H1 (cell line): ENCODE measurements around the gene AMBN. TPM values are rescaled to one million over a fixed set of nuclear protein-coding genes. Genes with fewer than 3 reads are reported as not detected.

Experiments
- CTCF ChIA-PET: fragments of 300-600 bp; sonication (Branson Sonifier 250); formaldehyde crosslinking; loops from one replicate; lab custom pipeline; 2021; ENCODE audit not compliant: partially characterized antibody; lab: Charles Lee
- POLR2A ChIA-PET: fragments of 300-600 bp; sonication (Branson Sonifier 250); formaldehyde crosslinking; loops from one replicate; lab custom pipeline; 2021; ENCODE audit warnings: inconsistent platforms; ENCODE audit not compliant: partially characterized antibody; lab: Charles Lee
- DNase-seq, 2 experiments: peaks; one replicate each; pipeline versions ENCODE4 v3.0.0 to v3.0.0-alpha.2; 2010 to 2022; ENCODE audit warnings: low spot score in 2 of 2, low read depth in 1 of 2, mixed read lengths in 1 of 2
- FAIRE-seq: peaks from 2 replicates; lab custom pipeline; 2011; peaks lifted over from hg19 to GRCh38; lab: Jason Lieb, UNC
- H2AFZ ChIP-seq: 2 replicates; pipeline ENCODE4 v1.8.1; 2012; ENCODE audit warnings: low read length, inconsistent platforms
- H2AK5ac ChIP-seq: 2 replicates; pipeline ENCODE4 v1.6.1; 2013; ENCODE audit warnings: low read depth, low read length
- H2BK120ac ChIP-seq: replicated peaks from 2 replicates; pipeline ENCODE3; 2013; ENCODE audit warnings: low read depth, low read length, inconsistent platforms
- H2BK12ac ChIP-seq: 2 replicates; pipeline ENCODE4 v1.6.1; 2013; ENCODE audit warnings: low read depth, low read length
- H2BK15ac ChIP-seq: 2 replicates; pipeline ENCODE4 v1.6.1; 2013; ENCODE audit warnings: low read length
- H2BK20ac ChIP-seq: 2 replicates; pipeline ENCODE4 v1.6.1; 2013; ENCODE audit warnings: low read length
- H2BK5ac ChIP-seq: 2 replicates; pipeline ENCODE4 v1.6.1; 2013; ENCODE audit warnings: low read depth, low read length
- H3K14ac ChIP-seq: 2 replicates; pipeline ENCODE4 v1.6.1; 2013; ENCODE audit warnings: inconsistent platforms; ENCODE audit not compliant: insufficient read length
- H3K18ac ChIP-seq: 2 replicates; pipeline ENCODE4 v1.6.1; 2013; ENCODE audit warnings: low read length; ENCODE audit errors: extremely low read depth
- H3K23ac ChIP-seq: 2 replicates; pipeline ENCODE4 v1.6.1; 2013; ENCODE audit warnings: inconsistent platforms; ENCODE audit not compliant: insufficient read length
- H3K23me2 ChIP-seq: 2 replicates; pipeline ENCODE4 v1.6.1; 2013; ENCODE audit warnings: low read depth, low read length
- H3K27ac ChIP-seq: 2 replicates; pipeline ENCODE4 v1.6.1; 2011; ENCODE audit warnings: low read depth, low read length, inconsistent platforms
- H3K27me3 ChIP-seq, 4 experiments: replicated peaks in 1 of 4; 1 replicate in 1 of 4; 2 replicates in 3 of 4; pipeline versions ENCODE4 v1.6.1 to v1.8.1; 2011 to 2013; ENCODE audit warnings: low read length in 3 of 4, mild to moderate bottlenecking in 3 of 4, inconsistent platforms in 2 of 4, mixed read lengths in 2 of 4, moderate library complexity in 1 of 4; ENCODE audit not compliant: control insufficient read depth in 3 of 4, insufficient read depth in 3 of 4; ENCODE audit errors: extremely low read depth in 1 of 4
- H3K36me3 ChIP-seq, 4 experiments: 2 replicates each; pipeline versions ENCODE4 v1.6.1 to v1.8.1; 2011 to 2013; ENCODE audit warnings: mild to moderate bottlenecking in 4 of 4, low read length in 3 of 4, moderate library complexity in 2 of 4, control low read depth in 1 of 4, inconsistent platforms in 1 of 4; ENCODE audit not compliant: insufficient read depth in 4 of 4, control insufficient read depth in 2 of 4
- H3K4ac ChIP-seq: replicated peaks from 2 replicates; pipeline ENCODE3; 2013; ENCODE audit warnings: low read length, low read depth, mixed read lengths, inconsistent platforms; ENCODE audit not compliant: insufficient read length
- H3K4me1 ChIP-seq, 4 experiments: replicated peaks in 1 of 4; 1 replicate in 1 of 4; 2 replicates in 3 of 4; pipeline versions ENCODE4 v1.6.1 to v1.8.1; 2011 to 2013; ENCODE audit warnings: low read length in 3 of 4, inconsistent platforms in 2 of 4, mixed read lengths in 1 of 4; ENCODE audit not compliant: insufficient read depth in 4 of 4, control insufficient read depth in 3 of 4
- H3K4me2 ChIP-seq, 2 experiments: 2 replicates each; pipeline versions ENCODE4 v1.6.1 to v1.8.1; 2011 to 2013; ENCODE audit warnings: low read depth in 2 of 2, low read length in 2 of 2, control low read depth in 1 of 2, inconsistent platforms in 1 of 2, mild to moderate bottlenecking in 1 of 2; ENCODE audit not compliant: insufficient read depth in 1 of 2
- H3K4me3 ChIP-seq, 4 experiments: fragments of 200-600, 300-600 bp in 1 of 4; sonication (generic), shearing (Covaris generic), sonication (Bioruptor Twin) in 1 of 4; 2 replicates each; pipeline versions ENCODE4 v1.5.1 to v1.8.1; 2011 to 2016; ENCODE audit warnings: low read length in 4 of 4, low read depth in 3 of 4, control low read depth in 2 of 4, inconsistent platforms in 2 of 4, mild to moderate bottlenecking in 2 of 4, mixed read lengths in 1 of 4, moderate library complexity in 1 of 4; ENCODE audit not compliant: insufficient read depth in 2 of 4; ENCODE audit errors: extremely low read depth in 1 of 4
- H3K56ac ChIP-seq: replicated peaks from 2 replicates; pipeline ENCODE3; 2013; ENCODE audit warnings: low read depth, mild to moderate bottlenecking, mixed read lengths, low read length, inconsistent platforms; ENCODE audit not compliant: insufficient read length
- H3K79me1 ChIP-seq: 2 replicates; pipeline ENCODE4 v1.6.1; 2013; ENCODE audit warnings: low read depth, low read length, control low read depth
- H3K79me2 ChIP-seq, 2 experiments: 2 replicates each; pipeline versions ENCODE4 v1.6.1 to v1.8.1; 2012 to 2013; ENCODE audit warnings: low read length in 2 of 2, mild to moderate bottlenecking in 2 of 2, inconsistent platforms in 1 of 2; ENCODE audit not compliant: insufficient read depth in 2 of 2, control insufficient read depth in 1 of 2
- H3K9ac ChIP-seq, 4 experiments: replicated peaks in 1 of 4; 1 replicate in 1 of 4; 2 replicates in 3 of 4; pipeline versions ENCODE4 v1.6.1 to v1.8.1; 2011 to 2013; ENCODE audit warnings: low read depth in 3 of 4, low read length in 3 of 4, control low read depth in 2 of 4, mild to moderate bottlenecking in 2 of 4, moderate library complexity in 2 of 4, inconsistent platforms in 1 of 4; ENCODE audit errors: extremely low read depth in 1 of 4
- H3K9me3 ChIP-seq, 2 experiments: 2 replicates each; pipeline versions ENCODE4 v1.6.1 to v1.8.1; 2012 to 2013; ENCODE audit warnings: mild to moderate bottlenecking in 2 of 2, moderate library complexity in 2 of 2, control low read depth in 1 of 2, inconsistent platforms in 1 of 2, low read depth in 1 of 2, low read length in 1 of 2, mixed read lengths in 1 of 2; ENCODE audit not compliant: insufficient read depth in 2 of 2
- H4K20me1 ChIP-seq, 2 experiments: replicated peaks in 1 of 2; 2 replicates each; pipeline versions ENCODE3 to v1.8.1; 2011 to 2013; ENCODE audit warnings: inconsistent platforms in 2 of 2, low read length in 2 of 2, mild to moderate bottlenecking in 1 of 2; ENCODE audit not compliant: insufficient read depth in 2 of 2, control insufficient read depth in 1 of 2
- H4K5ac ChIP-seq: 2 replicates; pipeline ENCODE4 v1.6.1; 2013; ENCODE audit warnings: low read length, low read depth, mixed read lengths, inconsistent platforms; ENCODE audit not compliant: insufficient read length
- H4K8ac ChIP-seq: 2 replicates; pipeline ENCODE4 v1.8.0; 2013; ENCODE audit warnings: mild to moderate bottlenecking, moderate library complexity, low read length, inconsistent platforms; ENCODE audit not compliant: insufficient read depth; ENCODE audit errors: extremely low read depth
- H4K91ac ChIP-seq: replicated peaks from 2 replicates; pipeline ENCODE3; 2013; ENCODE audit warnings: low read length, mixed read lengths, inconsistent platforms; ENCODE audit not compliant: insufficient read length
- BCL11A ChIP-seq, 2 experiments: IDR thresholded peaks; one replicate each; pipeline ENCODE4 v1.6.1; 2011; ENCODE audit warnings: low read depth in 2 of 2, low read length in 2 of 2, mild to moderate bottlenecking in 2 of 2
- CREB1 ChIP-seq: IDR thresholded peaks from 2 replicates; pipeline ENCODE4 v1.6.1; 2012; ENCODE audit warnings: inconsistent platforms
- CTCF ChIP-seq, 3 experiments: IDR thresholded peaks; 1 replicate in 2 of 3; 2 replicates in 1 of 3; pipeline versions ENCODE4 v1.5.1 to v1.6.1; 2011; ENCODE audit warnings: low read length in 3 of 3, mild to moderate bottlenecking in 3 of 3, inconsistent platforms in 2 of 3, low read depth in 1 of 3, moderate library complexity in 1 of 3; ENCODE audit not compliant: insufficient read depth in 1 of 3; ENCODE audit errors: control extremely low read depth in 1 of 3
- MAFK ChIP-seq: IDR thresholded peaks from 2 replicates; pipeline ENCODE4 v1.6.1; 2012; ENCODE audit warnings: low read depth, mild to moderate bottlenecking, improper control_type of control experiment, low read length
- MAX ChIP-seq: IDR thresholded peaks from 2 replicates; pipeline ENCODE4 v1.6.1; 2012; ENCODE audit warnings: inconsistent platforms
- NANOG ChIP-seq: IDR thresholded peaks from 2 replicates; pipeline ENCODE4 v1.6.1; 2011; ENCODE audit warnings: low read length, low read depth, mild to moderate bottlenecking, inconsistent platforms; ENCODE audit not compliant: insufficient read depth, poor library complexity, severe bottlenecking
- RAD21 ChIP-seq, 2 experiments: IDR thresholded peaks in 1 of 2; conservative IDR thresholded peaks in 1 of 2; 2 replicates each; pipeline ENCODE4 v1.6.1; 2011; ENCODE audit warnings: low read depth in 2 of 2, low read length in 2 of 2, improper control_type of control experiment in 1 of 2, inconsistent platforms in 1 of 2, mild to moderate bottlenecking in 1 of 2, moderate library complexity in 1 of 2
- RBBP5 ChIP-seq: IDR thresholded peaks from 2 replicates; pipeline ENCODE4 v1.7.1; 2012; ENCODE audit warnings: low read depth, mild to moderate bottlenecking, inconsistent platforms, low read length, moderate library complexity, borderline replicate concordance
- SP1 ChIP-seq: IDR thresholded peaks from 2 replicates; pipeline ENCODE4 v1.6.1; 2011; ENCODE audit warnings: low read depth, low read length
- SP2 ChIP-seq: IDR thresholded peaks from 2 replicates; pipeline ENCODE4 v1.6.1; 2012; ENCODE audit warnings: mild to moderate bottlenecking, low read length, inconsistent platforms
- WGBS, 2 experiments: shearing (Covaris generic) in 1 of 2; methylation state at CpG; one replicate each; pipeline versions ENCODE4 v1.1.6 to v1.1.7; 2013 to 2015; ENCODE audit warnings: low lambda C conversion rate in 2 of 2, mixed read lengths in 2 of 2, inconsistent platforms in 1 of 2, low coverage in 1 of 2, missing lambda C conversion rate in 1 of 2; ENCODE audit not compliant: insufficient replicate concordance in 2 of 2, insufficient coverage in 1 of 2, insufficient read length in 1 of 2; ENCODE audit errors: extremely low coverage in 1 of 2, missing lambda C conversion rate in 1 of 2; 5-methylcytosine and 5-hydroxymethylcytosine counted together
- polyA plus RNA-seq, 7 experiments: library from polyadenylated mRNA; depleted of rRNA in 3 of 7; stranded (reverse) in 5 of 7; unstranded in 2 of 7; fragments of >200 nt in 5 of 7; fragments of 200-250 nt in 2 of 7; gene quantifications; 1 replicate in 5 of 7; 2 replicates in 1 of 7; 4 replicates in 1 of 7; pipeline versions ENCODE4 v1.2.1 to v1.2.3, GENCODE V29; 2011 to 2013; ENCODE audit warnings: missing spikeins in 2 of 7, mixed read lengths in 2 of 7
- total RNA-seq: library from RNA; stranded (reverse); fragmentation: NEBNext Ultra II Directional; extraction: Animal tissue kit (Norgen Biotek cat#: 25700); gene quantifications from 2 replicates; pipeline ENCODE4 v1.2.1, GENCODE V29; 2021

AMBN gene
- total and polyA plus RNA-seq, 2 of the 8 experiments (the other 6 are each of a cell fraction or from before 2014, with no cell fraction given): not detected

GRCh38 chr4:70559211-70559830, 32.7 kb upstream of the AMBN start:
- no peak overlapping the region for H2AK5ac ChIP-seq
- peak; percentile 82 for FAIRE-seq
- no peak overlapping the region for H2AFZ ChIP-seq
- no peak overlapping the region for H3K4ac ChIP-seq
- H3K9ac ChIP-seq: no peak overlapping the region
- H3K9me3 ChIP-seq: no peaks in the 10 kb centered on the region
- H4K20me1 ChIP-seq: no peaks in the 10 kb centered on the region
- H3K4me1 ChIP-seq: no peaks in the 10 kb centered on the region
- H3K27me3 ChIP-seq: no peaks in the 10 kb centered on the region
- H2BK12ac ChIP-seq: no peak overlapping the region
- no peak overlapping the region for H3K14ac ChIP-seq
- H4K5ac ChIP-seq: no peak overlapping the region
- no peak overlapping the region for H4K8ac ChIP-seq
- peak in 1 of 2 experiments; percentile 53 for DNase-seq
- no peak overlapping the region for H3K18ac ChIP-seq
- H3K79me1 ChIP-seq: no peaks in the 10 kb centered on the region
- H3K23ac ChIP-seq: no peak overlapping the region
- no peak overlapping the region for H2BK20ac ChIP-seq
- no peak overlapping the region for H2BK15ac ChIP-seq
- no peak overlapping the region for H3K27ac ChIP-seq
- no peak overlapping the region for H2BK5ac ChIP-seq
- no peaks in the 10 kb centered on the region for H3K36me3 ChIP-seq
- H3K23me2 ChIP-seq: no peaks in the 10 kb centered on the region
- H3K79me2 ChIP-seq: no peaks in the 10 kb centered on the region
- CTCF ChIA-PET: interaction anchor here (0.6 to 1.9 kb wide), 17 partner anchors 9 to 376 kb away, joined by 3 to 10 read pairs (median 3); no protein-coding TSS in a partner anchor
- no peak overlapping the region for H3K4me3 ChIP-seq
- no peak overlapping the region for H2BK120ac ChIP-seq
- 47% methylated on average over 2 of the region's 2 CpGs; no CpG with 5 or more reads in 1 of the 2 experiments for WGBS, 2 experiments
- no peak overlapping the region for H3K56ac ChIP-seq
- H4K91ac ChIP-seq: no peak overlapping the region
- POLR2A ChIA-PET: no interaction called here
- H3K4me2 ChIP-seq: no peak overlapping the region
- TF ChIP-seq SP1 (no peak), CTCF (IDR thresholded peaks at IDR 0.05; ENCODE audit: control extremely low read depth in 1 of 3, insufficient read depth in 1 of 3, low read depth in 1 of 3, low read length in 3 of 3) (peak in 2 of 3 experiments; percentile 71 to 81; a peak in 3 of 4 replicates), RBBP5 (no peak), BCL11A (IDR thresholded peaks at IDR 0.05; ENCODE audit: low read depth in 2 of 2, low read length in 2 of 2) (no peak), NANOG (no peak), CREB1 (no peak), MAX (no peak), MAFK (no peak), SP2 (no peak), RAD21 (IDR thresholded peaks at IDR 0.05 in 1 of 2, conservative IDR thresholded peaks at IDR 0.05 in 1 of 2; ENCODE audit: low read depth in 2 of 2, low read length in 2 of 2) (peak; percentile 89 to 90)
